Fibroblast of skin of abdomen (primary cell): ENCODE data around the gene ANKS4B.
"Not testable (repeated sequence)": the region's sequence is repeated elsewhere in the genome, so short reads cannot be mapped to it uniquely, and the experiment has no call there.

ENCODE experiments used
- DNase-seq: peaks from one replicate; pipeline ENCODE4 v3.0.0-alpha.2; 2013

The ANKS4B gene

DNA sequence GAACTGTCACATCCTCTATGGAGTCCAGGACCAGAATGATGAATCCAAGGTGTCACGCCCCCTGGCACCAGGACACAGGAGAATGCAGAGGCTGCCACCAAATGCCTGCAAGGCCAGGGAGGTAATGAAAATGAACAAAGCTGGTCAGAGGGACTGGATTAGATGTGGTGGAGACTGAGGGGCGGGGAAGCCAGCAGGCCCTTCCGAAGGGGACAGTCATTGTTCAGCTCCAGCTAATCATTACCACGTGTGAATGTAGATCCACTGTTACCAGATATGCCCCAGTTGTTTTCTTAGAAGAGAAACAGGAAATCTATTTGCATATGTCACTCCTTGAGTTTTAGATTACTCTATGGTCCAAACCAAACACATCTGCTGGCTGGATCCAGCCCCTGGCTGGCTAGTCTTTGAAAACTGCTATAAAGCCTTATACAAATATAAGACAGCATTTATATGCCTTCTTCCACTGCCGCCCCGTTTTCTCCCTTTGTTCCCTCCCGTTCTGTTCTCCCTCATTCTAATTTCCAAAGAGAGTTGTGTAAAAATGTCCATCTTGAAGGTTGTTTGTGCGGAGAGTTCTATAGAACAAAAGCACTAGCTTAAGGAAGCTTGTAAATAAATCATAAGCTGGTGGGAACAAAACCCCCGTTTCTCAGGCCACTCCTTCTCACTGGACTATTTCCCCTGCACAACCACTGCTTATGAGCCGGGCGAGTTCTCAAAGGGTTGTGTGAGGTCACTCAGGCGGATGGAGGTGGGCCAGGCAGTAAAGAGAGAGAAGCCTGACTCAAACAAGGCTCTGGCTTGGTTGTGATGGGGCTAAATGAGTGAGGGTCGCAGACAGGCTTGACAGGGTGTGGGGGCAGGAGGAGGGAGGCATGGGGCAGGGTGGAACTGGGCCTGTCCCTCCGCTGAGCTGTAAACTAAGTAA, 30.4 kb downstream of the ANKS4B start:
- peak; percentile 53 for DNase-seq

DNA sequence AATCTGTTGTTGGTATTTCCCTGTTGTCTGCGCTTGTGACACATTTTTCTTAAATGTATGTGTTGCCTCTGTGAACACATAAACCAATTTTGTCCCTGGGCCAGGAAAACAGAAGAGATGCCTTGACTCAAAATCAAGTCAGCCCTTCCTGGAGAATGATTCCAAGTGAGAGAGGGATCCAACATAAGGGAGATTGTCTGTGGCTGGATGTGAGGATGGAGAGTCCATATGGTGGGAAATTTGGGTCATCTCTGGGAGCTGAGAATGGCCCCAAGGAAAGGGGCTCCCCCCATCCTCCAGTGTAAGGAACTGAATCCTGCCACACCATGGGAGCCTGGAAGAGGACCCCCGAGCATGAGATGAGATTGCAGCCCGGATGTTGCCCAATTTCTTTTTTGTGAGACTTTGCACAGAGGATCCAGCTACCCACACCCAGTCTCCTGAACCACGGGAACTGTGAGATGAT, 31.1 kb downstream of the ANKS4B start:
- no peak for DNase-seq

DNA sequence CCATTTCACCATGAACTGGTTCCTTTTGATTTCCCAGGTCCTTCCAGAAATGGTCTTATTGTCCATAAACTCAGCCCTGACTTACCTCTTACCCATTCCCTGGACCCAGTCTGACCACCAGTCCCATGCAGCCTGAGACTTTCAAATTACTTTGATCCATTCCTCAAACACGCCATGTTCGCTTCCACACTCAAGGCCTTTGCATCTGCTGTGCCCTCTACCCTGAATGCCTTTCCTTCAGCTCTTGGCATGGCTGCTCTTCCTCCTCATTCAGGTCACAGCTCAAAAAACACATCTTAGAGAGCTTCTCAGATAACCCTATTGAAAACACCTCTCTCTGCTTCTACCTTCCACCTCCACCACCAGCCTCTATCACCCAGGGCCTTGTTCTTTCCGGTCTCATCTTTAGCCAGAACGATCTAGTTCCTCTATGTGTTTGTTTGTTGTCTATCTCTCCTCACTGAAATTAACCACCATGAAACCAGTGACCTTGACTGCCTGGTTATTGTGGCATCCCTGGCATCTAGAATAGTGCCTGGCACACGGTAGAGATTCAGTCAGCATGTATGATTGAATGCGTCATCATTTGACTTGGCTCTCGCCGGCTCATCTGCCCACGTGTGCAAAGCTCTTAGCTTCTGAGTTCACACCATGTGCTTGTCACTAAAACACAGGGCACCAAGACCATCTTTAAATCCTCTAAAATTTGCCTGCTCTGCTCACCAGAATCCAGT, 31.8 kb downstream of the ANKS4B start:
- DNase-seq, result no peak

DNA sequence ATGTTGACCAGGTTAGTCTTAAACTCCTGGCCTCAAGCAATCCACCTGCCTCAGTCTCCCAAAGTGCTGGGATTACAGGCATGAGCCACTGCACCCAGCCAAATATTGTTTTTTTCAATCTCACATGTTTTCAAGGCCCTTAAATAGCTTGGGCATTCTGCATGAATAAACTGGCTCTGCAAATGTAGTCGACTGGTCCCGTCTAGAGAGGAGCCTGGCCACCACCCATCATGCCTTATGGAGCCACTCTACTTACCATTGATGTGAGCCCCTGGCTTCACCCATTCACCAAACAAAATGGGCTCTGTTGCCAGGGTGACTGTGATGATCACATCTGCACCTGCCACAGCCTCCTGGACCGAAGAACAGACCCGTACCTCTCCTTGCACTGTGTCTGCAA, 33.8 kb downstream of the ANKS4B start:
- no peak for DNase-seq

DNA sequence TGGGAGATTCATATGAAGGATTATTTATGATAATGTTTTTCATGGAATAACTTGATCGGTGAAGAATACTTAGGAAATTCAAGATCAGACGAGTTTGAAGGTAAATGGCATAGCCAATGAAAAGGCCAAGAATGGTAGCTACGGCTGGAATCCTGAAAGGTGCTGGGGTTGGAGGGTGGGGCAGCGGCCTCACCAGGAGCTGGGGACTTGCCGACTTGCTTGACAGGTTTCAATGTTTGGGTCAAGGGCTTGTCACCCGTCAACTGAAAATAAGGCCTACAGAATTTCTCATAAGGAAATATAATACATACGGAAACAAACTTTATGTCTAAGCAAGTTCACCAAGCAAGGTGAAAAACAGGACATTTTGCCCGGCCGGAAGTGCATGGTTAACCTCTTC, 34.7 kb downstream of the ANKS4B start:
- DNase-seq, result no peak

DNA sequence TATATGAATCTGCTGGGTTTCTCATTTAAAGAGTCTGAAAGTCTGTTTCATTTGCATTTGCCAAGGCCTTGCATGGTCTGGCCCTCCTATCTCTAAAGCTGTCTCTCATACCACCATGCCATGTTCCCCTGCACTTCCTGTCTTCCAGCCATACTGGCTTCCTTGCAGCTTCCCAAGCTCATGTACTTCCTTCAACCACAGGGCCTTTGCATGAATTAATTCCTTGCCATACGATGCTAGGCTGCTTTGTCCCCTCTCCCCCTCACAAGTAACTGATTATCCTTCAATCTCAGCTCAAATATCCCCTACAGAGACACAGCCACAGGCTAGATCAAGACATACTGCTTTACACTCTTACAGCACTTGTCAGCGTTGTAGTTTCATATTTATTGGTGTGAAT, 38.8 kb downstream of the ANKS4B start:
- no peak for DNase-seq

DNA sequence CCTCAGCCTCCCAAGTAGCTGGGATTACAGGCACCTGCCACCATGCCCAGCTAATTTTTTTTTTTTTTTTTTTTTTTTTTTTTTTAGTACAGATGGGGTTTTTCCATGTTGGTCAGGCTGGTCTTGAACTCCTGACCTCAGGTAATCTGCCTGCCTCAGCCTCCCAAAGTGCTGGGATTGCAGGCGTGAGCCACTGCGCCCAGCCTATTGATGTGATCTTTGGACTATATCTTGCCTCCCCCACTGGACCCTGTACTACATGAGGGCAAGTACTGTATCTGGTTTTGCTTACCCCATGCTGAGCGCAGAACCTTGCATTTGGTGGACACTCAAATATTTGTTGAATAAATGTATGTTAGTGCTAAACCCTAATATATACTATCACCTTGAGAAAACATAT, 39.3 kb downstream of the ANKS4B start:
- not testable (repeated sequence) for DNase-seq

DNA sequence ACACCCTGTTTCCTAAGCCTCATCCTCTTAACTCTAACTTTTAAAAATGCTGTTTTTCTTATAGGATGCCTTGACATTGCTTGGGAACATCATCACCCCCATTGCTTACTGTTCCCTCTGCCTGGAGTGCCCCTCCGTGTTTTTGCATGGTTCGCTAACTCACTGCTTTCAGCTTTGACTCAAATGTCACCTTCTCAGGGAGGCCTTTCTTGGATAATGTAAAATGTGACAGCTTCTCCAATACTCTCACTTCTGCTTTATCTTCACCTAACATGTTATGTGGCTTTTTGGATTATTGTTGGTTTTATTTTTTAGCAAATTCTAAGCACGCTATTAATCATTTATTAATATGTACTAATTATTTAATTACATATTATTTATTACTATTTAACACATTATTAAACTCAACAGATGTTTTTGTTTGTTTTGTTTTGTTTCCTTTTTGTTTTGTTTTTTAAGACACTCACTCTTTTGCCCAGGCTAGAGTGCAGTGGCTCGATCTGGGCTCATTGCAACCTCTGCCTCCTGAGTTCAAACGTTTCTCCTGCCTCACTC, 40.8 kb downstream of the ANKS4B start:
- no peak for DNase-seq

DNA sequence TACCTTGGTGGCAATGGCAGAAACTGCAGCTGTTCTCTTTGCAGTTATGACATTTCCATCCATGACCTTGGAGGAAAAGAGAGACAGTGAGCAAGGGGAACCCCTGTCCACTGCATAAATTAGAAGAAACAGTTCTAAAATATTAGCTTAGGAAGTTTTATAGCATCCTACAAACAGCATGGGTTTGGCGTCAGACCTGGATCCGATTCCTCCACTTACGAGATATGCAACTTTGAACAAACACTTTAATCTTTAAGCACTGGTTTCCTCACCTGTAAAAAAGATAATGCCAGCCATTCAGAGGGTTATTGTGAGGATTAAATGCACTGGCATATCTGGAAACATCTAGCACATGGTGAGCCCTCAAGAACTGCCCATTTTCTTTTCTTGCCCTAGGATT, 42.0 kb downstream of the ANKS4B start:
- DNase-seq, result no peak

DNA sequence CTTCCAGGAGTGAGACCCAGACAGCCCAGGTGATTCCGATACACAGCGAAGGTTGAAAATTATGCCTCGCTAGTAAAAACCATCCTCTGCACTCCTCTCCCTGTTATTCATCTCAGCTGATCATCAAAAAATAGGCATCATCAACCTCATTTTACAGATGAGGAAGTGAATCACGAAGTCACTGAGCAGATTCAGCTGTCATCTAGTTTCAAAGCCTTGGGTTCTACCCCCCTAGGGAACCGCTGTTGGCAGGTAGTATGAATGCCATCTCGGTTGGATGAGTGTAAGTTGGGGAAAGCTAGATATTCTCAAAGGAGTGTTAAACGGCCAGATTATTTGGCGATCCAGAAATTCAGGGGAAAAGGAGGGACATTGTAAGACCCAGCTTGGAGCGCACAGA, 42.6 kb downstream of the ANKS4B start:
- no peak for DNase-seq

DNA sequence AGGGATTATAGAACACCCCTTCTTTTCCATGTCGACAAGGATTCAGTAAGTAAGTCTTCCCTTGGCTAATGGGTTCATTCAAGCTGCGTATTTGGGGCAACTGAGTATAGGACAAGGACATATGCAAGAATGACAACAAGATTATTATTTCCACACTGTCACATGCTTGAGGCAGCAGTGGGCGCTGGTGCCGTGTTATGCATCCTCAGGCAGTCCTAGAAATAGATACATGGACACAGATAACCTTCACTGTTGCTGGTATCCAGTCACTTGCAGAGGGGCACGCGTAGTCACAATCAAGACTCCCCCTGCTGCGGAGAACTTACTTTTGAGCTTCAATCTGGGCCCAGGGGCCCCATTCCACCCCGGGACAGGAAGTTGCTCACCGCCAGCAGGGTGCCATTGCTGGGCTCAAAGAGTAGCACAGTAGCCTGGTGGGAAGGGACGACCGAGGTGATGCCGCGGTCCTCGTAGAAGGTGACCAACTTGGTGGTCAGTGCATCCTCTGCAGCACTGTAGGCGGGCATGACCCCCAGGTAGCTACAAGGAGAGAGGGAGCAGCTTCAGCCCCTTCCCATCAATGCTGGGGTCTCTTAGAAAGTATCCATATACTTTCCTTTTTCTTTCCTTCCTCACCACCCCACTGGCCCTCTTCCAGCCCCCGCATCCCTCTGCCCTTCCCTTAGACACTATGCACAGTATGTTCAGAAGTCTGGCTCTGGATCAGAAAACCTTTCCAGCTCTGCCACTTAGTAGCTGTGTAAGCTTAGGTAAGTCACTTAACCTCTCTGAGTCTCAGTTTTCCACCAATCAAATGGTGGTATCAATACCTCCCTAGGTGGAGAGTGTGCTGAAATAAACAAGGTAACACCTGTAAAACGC, 43.8 kb downstream of the ANKS4B start:
- DNase-seq, result no peak

DNA sequence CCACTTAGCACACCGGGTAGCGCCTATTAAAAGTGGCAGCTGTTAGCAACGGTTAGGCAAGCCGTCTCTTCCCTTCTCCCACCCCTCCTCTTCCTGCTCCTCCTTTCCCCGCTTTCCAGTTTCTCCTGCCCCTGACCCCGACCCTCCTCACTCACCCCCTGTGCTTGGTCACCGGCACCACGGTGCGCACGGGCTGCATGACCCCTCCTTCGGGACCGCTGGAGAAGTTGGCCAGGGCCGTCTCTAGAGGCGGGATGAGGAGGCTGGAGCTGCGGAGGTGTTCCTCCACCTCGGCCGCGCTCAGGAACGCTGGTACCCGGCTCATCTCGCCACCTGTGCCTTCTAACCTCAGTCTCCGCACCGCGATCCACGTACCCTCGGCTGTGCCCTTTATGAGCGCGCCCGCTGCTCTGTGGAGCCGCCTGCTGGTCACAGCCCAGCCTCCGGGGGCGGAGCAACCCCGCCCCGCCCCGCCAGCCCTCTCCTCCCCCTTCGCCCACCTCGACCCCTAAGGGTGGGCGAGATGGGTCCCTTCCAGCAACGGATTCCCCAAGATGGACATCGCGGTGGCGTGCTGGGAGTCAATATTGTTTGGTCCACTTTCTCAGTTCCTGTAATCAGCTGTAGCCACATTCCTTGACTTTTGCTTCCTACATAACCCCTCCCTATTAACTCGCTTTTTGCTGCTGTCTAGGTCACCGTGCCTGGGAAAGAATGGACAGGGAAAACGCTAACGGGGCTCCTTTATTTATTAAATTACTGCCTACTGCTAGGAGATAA, 44.6 kb downstream of the ANKS4B start, which contains the start of gene CRYM:
TSS of gene CRYM (minus strand) at position 364 of the 780 bp plus-strand sequence. CDS start at position 325, 39 bp downstream.
- no peak for DNase-seq

DNA sequence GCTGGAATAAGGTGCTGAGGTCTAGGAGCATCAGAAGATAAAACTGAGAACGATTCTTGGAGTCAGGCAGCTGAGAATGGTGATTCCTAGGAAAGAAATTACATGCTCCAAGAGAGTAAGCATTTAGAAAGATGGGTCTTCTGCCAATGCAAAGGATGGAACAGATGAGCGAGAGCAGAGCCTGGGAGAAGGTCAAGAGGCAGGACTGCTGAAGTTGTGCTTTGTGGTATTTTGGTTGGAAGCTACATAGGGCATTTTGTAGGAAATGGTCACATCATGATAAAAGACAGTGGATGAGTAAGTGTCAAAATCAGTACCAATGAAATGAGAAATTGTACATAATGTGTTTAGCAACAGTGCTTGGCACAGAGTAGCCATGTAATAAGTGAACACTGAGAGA, 46.0 kb downstream of the ANKS4B start:
- DNase-seq, result no peak

DNA sequence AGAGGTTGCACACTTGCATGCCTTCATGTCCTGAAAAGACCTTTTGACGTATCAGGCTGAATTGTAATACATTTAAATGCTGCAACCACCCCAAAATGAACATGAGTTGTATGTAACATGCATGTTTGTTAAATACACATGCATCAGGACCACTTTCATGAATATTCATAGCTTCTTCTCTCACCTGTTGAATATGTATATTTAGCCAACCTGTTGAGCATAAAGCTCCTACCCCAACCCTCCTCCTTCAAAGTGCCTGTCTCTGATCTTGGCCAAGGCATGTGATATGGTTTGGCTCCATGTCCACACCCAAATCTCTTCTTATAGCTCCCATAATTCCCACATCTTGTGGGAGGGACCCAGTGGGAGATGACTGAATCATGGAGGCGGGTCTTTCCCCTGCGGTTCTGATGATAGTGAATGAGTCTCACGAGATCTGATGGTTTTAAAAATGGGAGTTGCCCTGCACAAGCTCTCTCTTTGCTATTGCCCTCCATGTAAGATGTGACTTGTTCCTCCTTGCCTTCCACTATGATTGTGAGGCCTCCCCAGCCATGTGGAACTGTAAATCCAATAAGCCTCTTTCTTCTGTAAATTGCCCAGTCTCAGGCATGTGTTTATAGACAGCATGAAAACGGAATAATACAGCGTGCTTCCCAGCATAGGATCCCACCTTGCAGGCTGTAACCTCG, 48.3 kb downstream of the ANKS4B start:
- DNase-seq, result no peak

DNA sequence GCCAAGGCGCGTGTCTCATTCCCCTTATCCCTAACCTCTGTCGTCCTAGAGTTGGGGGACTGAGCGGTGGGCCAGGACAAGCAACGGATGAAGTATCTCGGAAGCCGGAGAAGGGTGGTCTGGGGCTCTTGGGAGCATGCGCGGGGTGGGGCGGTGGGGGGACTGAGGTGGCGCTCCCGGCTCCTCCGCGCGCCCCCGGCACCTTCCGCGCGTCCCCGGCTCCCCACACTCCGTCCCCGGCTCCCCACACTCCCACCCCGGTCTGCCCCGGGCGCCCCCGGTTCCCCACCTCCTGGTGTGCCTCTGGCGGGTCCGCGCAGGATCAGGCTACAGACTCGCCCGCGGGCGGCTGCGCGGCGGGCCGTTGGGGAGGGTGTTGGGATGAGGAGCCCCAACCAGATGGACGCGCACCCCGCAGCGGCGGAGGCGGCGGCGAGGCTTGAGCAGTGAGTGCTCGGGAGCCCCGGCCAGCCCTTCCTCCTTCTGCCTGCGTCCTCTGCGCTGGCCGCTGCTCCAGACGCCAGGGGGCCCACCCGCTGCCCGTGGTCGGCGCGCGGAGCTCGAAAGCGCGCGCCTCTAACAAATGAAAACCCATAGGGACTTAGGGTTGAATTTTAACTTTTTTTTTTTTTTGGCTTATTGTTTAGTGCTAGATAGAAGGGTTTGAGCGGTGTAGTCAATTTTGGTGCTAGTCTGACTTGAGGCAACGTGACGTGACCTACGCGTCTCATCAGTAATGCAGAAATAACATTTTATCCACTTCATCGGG, 50.2 kb downstream of the ANKS4B start:
- peak; percentile 44 for DNase-seq

DNA sequence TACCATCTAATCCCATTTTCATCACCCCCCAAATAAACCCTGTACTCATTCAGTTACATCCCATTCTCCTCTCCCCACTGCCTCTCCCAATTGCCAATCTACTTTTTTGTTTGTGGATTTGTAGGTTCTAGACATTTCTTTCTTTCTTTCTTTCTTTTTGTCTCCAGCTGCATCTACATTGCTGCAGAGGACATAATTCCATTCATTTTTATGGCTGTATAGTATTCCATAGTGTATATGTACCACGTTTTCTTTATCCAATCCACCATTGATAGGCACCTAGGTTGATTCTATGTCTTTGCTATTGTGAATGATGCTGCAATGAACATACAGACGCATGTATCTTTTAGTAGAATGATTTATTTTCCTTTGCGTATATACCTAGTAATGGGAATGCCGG, 50.9 kb downstream of the ANKS4B start:
- no peak for DNase-seq

DNA sequence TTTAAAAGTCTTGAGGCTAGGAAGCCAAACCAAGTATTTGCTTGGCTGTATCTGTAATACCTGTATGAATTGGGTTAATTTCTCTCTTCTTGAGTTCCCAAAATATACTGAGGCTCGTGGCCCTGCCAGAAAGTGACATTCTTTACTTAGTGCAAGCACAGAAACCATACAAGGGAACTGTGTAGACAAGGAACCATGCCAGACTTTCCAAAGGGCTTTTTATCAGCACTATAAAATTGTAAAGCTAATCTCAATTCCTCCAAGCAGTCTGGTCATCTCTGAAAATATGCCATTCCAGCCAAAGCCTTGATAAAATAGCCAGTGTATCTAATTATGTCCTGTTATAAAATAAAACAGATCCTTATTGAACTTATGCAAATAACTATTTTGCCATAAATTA, 51.8 kb downstream of the ANKS4B start:
- DNase-seq, result no peak

DNA sequence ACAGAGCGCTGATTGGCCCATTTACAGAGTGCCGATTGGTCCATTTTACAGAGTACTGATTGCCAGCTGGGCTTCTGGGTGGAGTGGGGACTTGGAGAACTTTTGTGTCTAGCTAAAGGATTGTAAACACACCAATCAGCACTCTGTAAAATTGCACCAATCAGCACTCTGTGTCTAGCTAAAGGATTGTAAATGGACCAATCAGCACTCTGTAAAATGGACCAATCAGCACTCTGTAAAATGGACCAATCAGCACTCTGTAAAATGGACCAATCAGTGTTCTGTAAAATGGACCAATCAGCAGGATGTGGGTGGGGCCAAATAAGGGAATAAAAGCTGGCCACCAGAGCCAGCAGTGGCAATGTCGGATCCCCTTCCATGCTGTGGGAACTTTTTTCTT, 56.3 kb downstream of the ANKS4B start:
- DNase-seq, result not testable (repeated sequence)

DNA sequence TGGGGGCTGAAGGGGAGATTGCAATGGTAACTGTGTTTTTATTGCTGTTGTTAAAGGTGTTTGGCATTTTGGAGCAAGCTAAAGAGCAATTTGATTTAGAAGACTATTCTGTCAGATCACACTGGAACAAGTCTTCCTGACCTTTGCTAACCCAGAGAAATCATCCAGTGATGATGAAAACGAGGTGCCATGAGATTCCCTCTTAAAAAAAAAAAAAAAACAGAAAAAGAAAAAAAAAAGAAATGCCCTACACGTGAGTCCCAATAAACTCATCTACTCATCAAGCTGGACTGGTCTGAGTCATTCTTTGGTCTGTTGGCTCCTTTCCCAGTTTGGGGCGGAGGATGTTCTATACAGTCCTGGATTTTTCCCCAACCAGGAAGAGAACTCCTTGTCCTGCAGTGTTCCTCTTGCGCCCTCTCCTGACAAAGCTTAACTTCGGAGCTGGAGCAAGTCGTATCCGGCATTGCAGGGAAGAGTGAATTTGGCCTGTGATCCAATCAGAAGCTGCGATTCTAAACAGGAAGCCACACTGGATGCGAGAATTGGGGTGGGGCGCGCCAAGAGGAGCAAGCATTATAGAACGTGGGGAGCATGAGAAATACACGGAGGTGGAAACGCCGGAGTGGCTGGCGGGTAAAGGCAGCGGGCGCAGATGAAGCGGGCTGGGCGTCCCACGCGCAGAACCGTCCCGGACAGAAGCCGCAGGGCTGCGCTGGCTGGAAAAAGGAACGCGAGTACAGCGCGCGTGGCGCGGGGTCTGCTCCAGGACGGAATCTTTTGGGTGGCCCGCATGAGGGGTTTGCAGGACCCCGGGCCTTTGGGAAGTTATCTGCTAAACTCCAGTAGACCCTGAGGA, 67.0 kb downstream of the ANKS4B start:
- DNase-seq, result peak; percentile 100
